Panc1 (cell line): Measurements from ENCODE around the gene CACNA2D4.

Experiments used
- POLR2AphosphoS5 ChIP-seq: IDR thresholded peaks from 2 replicates; pipeline ENCODE4 v1.6.1; 2012; ENCODE audit warnings: mild to moderate bottlenecking, low read depth, low read length, moderate library complexity
- SIN3A ChIP-seq: IDR thresholded peaks from 2 replicates; pipeline ENCODE4 v1.6.1; 2012; ENCODE audit warnings: low read depth, mild to moderate bottlenecking, low read length, moderate library complexity, borderline replicate concordance; ENCODE audit not compliant: insufficient read depth
- TF ChIP-seq, protein P1 (sequence below): fragments of 450-650 bp; IDR thresholded peaks from 2 replicates; pipeline ENCODE4 v1.5.1; 2017; ENCODE audit warnings: mild to moderate bottlenecking

DNA sequence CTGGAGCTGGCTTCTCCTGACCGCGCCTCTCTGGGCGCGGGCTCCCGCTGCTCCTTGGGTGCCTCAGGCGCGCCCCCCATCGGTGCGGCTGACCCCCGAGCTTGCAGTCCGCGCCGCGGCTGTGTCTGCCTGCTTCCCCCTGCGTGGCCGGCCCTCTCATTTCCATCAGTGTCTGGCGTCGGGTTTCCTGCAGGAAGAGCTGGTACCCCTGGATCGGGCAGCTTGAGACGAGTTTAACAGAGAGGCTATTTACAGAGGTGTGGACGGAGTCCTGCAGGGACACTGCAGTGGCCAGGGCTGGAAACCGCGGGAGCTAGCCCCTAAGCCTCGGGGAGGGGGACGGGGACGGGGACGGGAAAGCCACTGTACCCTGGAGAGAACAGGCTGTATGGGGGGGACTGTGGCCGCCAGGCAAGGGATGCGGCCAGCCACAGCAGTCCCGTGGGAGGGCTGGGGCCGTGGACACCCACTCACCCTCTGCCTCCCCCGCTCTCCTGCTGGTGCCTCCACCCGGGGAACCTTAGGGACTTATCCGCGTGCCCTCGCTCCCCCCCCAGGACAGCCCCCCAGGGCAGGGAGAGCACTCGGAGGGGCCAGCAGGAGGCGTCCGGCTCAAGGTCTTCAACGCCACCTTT, 3.7 kb upstream of the CACNA2D4 start:
- TF ChIP-seq, protein P1, sequence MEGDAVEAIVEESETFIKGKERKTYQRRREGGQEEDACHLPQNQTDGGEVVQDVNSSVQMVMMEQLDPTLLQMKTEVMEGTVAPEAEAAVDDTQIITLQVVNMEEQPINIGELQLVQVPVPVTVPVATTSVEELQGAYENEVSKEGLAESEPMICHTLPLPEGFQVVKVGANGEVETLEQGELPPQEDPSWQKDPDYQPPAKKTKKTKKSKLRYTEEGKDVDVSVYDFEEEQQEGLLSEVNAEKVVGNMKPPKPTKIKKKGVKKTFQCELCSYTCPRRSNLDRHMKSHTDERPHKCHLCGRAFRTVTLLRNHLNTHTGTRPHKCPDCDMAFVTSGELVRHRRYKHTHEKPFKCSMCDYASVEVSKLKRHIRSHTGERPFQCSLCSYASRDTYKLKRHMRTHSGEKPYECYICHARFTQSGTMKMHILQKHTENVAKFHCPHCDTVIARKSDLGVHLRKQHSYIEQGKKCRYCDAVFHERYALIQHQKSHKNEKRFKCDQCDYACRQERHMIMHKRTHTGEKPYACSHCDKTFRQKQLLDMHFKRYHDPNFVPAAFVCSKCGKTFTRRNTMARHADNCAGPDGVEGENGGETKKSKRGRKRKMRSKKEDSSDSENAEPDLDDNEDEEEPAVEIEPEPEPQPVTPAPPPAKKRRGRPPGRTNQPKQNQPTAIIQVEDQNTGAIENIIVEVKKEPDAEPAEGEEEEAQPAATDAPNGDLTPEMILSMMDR = no peak
- no peak for TF ChIP-seq POLR2AphosphoS5
- TF ChIP-seq SIN3A = no peak
